Measurements from ENCODE around the gene MUC12. TPM values are rescaled to one million over a fixed set of nuclear protein-coding genes. Genes with fewer than 3 reads are reported as not detected.
A peak's percentile ranks its signal among the peaks of the same experiment; 100 is the strongest.

The MUC12 gene
- total RNA-seq, 1 experiment from 2014 or later = 0.64 TPM

- RAD21 ChIA-PET (ENCODE audit: low non-redundant PET in 1 of 2, low total read pairs in 2 of 2, uncharacterized antibody in 2 of 2, unreplicated experiment in 2 of 2) = no interaction called here
- Histone ChIP-seq H3K27me3 (ENCODE audit: insufficient read depth, low read length) (peaks cover 13% of the 10 kb centered on the region), H3K9me3 (ENCODE audit: control insufficient read depth in 1 of 2, insufficient read depth in 1 of 2, low read depth in 1 of 2, low read length in 2 of 2) (no peaks in the 10 kb centered on the region), H3K79me2 (ENCODE audit: insufficient read depth, low read length) (no peaks in the 10 kb centered on the region), H4K20me1 (ENCODE audit: insufficient read depth) (no peaks in the 10 kb centered on the region), H2AFZ (ENCODE audit: low read depth, low read length, poor library complexity, severe bottlenecking) (no peak overlapping the region), H3K9me2 (ENCODE audit: insufficient read depth) (no peaks in the 10 kb centered on the region), H3K27ac (ENCODE audit: low read depth, low read length) (no peak overlapping the region), H3K4me2 (ENCODE audit: low read length) (no peak overlapping the region), H3K9ac (ENCODE audit: low read length) (no peak overlapping the region), H3K4me1 (ENCODE audit: control insufficient read depth in 1 of 2, insufficient read depth in 2 of 2, low read length in 2 of 2) (no peaks in the 10 kb centered on the region), H3K4me3 (replicated peaks in 1 of 2; ENCODE audit: low read depth in 1 of 2, low read length in 2 of 2) (no peak overlapping the region), H3K36me3 (ENCODE audit: control insufficient read depth in 1 of 2, insufficient read depth in 2 of 2, low read length in 2 of 2) (no peaks in the 10 kb centered on the region)
- no TSS peak for BruUV-seq (replicated peaks)
- CTCF ChIA-PET = interaction anchor here (1.2 kb wide), 1 partner anchor 14 kb away, joined by 5 read pairs; no protein-coding TSS in a partner anchor
- POLR2A ChIA-PET = no interaction called here
- ATAC-seq (peak; percentile 40; the same call in 1 of the 2 replicates), DNase-seq (ENCODE audit: low read depth, low spot score) (no peak)
- intact Hi-C loops (cut with micrococcal nuclease) = no loop called here
- TF ChIP-seq CTCF (IDR thresholded peaks at IDR 0.05 in 2 of 3, conservative IDR thresholded peaks at IDR 0.05 in 1 of 3; ENCODE audit: borderline replicate concordance in 1 of 3, insufficient read depth in 1 of 3, low read depth in 2 of 3, low read length in 2 of 3) (no peak), ZNF274 (IDR thresholded peaks at IDR 0.05; ENCODE audit: low read depth, low read length) (no peak), CBX3 (IDR thresholded peaks at IDR 0.05; ENCODE audit: low read depth) (no peak), SIN3A (IDR thresholded peaks at IDR 0.05; ENCODE audit: low read depth) (no peak), JUND (IDR thresholded peaks at IDR 0.05) (no peak), TCF7L2 (IDR thresholded peaks at IDR 0.05; ENCODE audit: borderline replicate concordance, extremely low read depth, insufficient read depth, insufficient read length) (no peak), CEBPB (IDR thresholded peaks at IDR 0.05; ENCODE audit: low read depth) (no peak), POLR2AphosphoS5 (IDR thresholded peaks at IDR 0.05; ENCODE audit: low read depth, low read length) (no peak), SRF (IDR thresholded peaks at IDR 0.05; ENCODE audit: low read depth) (no peak), YY1 (IDR thresholded peaks at IDR 0.05; ENCODE audit: extremely low read depth, insufficient replicate concordance, low read depth, low read length) (no peak), ELF1 (IDR thresholded peaks at IDR 0.05; ENCODE audit: borderline replicate concordance, low read depth) (no peak), POLR2A (IDR thresholded peaks at IDR 0.05; ENCODE audit: borderline replicate concordance, extremely low read depth, insufficient read depth, insufficient read length) (no peak), FOSL1 (IDR thresholded peaks at IDR 0.05; ENCODE audit: low read depth) (no peak), MAX (IDR thresholded peaks at IDR 0.05) (no peak), SP1 (IDR thresholded peaks at IDR 0.05; ENCODE audit: low read depth) (no peak), ATF3 (IDR thresholded peaks at IDR 0.05) (no peak)
These were observed 17.3 kb upstream of the MUC12 start for GRCh38 chr7:100951888-100952560.

All from HCT116 (cell line).